GM19043 (cell line): ENCODE measurements around the gene KCNQ2.
A peak's percentile ranks its signal among the peaks of the same experiment; 100 is the strongest.
"Not testable (repeated sequence)": the region's sequence is repeated elsewhere in the genome, so short reads cannot be mapped to it uniquely, and the experiment has no call there.

ENCODE experiments used
- ATAC-seq: cut with Tn5 transposase; IDR thresholded peaks from one replicate; pipeline ENCODE4 v1.9.1; 2021; ENCODE audit warnings: low read depth; ENCODE audit not compliant: unreplicated experiment

Gene KCNQ2

GRCh38 chr20:63471981-63472831, at the start of gene KCNQ2:
Gene KCNQ2 (minus strand): TSS chr20:63472655. CDS start chr20:63472463, 192 bp downstream.
- no peak for ATAC-seq

DNA sequence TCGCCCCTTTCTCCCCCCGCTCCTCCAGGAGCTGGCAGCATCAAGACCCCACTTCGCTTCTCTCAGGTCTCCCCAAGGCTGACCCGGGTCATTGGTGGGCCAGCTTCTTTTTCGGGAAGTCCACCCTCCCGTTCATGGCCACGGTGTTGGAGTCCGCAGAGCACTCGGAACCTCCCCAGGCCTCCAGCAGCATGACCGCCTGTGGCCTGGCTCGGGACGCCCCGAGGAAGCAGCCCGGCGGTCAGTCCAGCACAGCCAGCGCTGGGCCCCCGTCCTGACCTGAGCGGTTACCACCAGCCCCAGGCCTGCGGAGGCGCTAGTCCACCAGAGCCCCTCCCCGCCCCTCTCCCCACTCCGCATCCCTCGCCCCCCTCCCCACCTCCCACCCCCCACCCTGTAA, 49.1 kb upstream of the KCNQ2 start:
- ATAC-seq, result no peak

- peak; percentile 40 for ATAC-seq
Observed at GRCh38 chr20:63520934-63521601, 48.6 kb upstream of the KCNQ2 start.

GRCh38 chr20:63520504-63520933, 48.1 kb upstream of the KCNQ2 start, which contains the start of gene PPDPF:
Gene PPDPF (plus strand): TSS chr20:63520765. CDS start chr20:63521309, 544 bp downstream.
- ATAC-seq, result peak; percentile 50

- ATAC-seq, result peak; percentile 31
Observed at GRCh38 chr20:63519668-63520503, 47.4 kb upstream of the KCNQ2 start.

DNA sequence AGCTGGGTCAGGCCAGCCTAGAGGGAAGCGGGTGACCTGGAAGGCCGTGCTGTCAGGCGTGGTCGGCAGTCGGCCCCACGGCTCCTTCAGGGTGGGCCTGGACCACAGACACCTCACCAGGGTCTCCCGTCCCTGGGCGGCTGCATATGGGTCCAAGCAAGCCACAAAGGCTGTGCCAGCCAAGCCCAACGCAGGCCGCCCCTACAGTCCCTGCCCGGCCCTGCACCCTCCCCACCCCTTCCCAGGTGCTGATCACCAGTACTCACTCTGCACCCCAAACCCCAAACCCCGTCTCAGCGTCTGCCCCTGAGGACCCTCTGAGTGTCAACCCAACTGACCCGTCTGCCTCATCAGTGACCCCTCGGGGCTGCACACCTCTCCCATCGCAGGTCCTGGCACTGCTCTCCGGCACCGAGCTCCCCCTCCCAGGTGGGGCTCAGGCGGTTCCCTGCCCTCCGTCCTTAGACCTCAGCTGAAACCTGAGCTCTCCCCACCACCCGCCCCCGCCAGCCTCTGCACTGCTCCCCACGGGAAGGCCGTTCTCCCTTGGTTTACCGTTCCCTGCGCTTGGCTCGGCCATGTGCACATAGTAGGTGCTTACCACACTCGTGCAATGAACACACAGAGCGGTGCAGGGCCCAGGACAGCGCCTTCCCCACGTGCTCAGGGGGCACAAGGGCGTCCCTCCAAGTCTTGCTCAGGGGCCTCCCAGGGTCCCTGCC, 46.7 kb upstream of the KCNQ2 start:
- no peak for ATAC-seq

- ATAC-seq, result no peak
Observed at GRCh38 chr20:63518351-63518861, 46.0 kb upstream of the KCNQ2 start.

GRCh38 chr20:63517376-63518309, 45.2 kb upstream of the KCNQ2 start:
- no peak for ATAC-seq

DNA sequence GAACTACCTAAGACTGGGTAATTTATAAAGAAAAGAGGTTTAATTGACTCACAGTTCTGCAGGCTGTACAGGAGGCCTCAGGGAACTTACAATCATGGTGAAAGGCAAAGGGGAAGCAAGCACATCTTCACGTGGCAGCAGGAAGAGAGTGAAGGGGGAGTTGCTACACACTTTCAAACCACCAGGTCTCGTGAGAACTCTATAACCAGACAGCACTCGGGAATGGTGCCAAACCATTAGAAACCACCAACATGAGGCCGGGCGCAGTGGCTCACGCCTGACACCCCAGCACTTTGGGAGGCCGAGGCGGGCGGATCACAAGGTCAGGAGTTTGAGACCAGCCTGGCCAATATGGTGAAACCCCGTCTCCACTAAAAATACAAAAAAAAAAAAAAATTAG, 42.1 kb upstream of the KCNQ2 start:
- not testable (repeated sequence) for ATAC-seq

DNA sequence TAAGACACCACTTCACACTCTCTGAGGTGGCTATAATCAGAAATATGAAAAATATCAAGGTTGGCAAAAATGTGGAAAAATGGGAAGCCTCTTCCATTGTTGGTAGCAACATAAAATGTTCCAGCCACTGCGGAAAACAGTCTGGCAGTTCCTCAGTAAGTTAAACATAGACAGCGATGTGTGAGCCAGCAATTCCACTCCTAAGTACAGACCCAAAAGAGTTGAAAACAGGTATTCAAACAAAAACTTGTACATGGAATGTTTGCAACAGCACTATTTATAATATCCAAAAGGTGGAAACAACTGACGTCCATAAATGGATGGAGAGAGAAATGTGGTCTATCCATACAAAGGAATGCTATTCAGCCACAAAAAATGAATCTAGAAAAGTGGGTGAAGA, 40.8 kb upstream of the KCNQ2 start:
- ATAC-seq, result no peak

GRCh38 chr20:63509088-63509564, 36.7 kb upstream of the KCNQ2 start:
- ATAC-seq, result no peak

- ATAC-seq, result no peak
Observed at GRCh38 chr20:63508072-63508768, 35.8 kb upstream of the KCNQ2 start.

DNA sequence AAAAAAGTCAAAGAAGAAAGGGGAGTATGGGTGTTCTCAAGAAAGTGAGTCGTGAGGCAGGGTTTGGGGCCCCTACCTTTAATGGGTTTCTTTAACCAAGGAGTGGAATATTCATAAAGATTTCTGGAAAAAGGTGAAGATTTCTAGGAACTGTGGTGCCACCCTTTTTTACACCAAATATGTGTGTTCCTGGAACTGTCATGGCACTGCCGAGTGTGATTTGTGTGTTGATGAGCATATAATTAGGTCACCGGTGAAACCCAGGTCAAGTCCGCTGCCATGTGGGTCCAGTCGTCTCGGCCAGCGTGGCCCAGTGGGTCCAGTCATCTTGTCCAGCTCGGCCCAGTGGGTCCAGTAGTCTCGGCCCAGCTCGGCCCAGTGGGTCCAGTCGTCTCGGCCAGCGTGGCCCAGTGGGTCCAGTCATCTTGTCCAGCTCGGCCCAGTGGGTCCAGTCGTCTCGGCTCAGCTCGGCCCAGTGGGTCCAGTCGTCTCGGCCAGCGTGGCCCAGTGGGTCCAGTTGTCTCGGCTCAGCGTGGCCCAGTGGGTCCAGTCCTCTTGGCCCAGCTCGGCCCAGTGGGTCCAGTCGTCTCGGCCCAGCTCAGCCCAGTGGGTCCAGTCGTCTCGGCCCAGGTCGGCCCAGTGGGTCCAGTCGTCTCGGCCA, 34.8 kb upstream of the KCNQ2 start:
- no peak for ATAC-seq

GRCh38 chr20:63505723-63506122, 33.3 kb upstream of the KCNQ2 start:
- ATAC-seq, result no peak

DNA sequence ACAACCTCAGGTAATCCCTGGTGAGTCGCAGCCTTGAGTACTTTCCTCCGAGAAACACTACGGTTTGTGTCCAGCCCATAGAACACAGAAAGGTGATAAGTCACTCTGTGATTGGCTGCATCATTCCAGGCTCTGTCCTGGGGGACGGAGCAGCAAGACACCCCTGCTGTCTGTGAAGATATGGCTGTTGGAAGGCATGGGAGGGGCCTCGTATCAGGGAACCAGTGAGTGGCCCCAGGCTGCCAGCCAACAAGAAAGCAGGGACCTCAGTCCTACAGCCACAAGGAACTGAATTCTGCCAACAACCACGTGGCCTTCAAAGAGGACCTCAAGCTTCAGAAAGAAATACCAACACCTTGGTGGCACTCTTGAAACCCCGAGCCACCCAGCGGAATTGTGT, 32.8 kb upstream of the KCNQ2 start:
- ATAC-seq, result no peak

- no peak for ATAC-seq
Observed at GRCh38 chr20:63504642-63505041, 32.2 kb upstream of the KCNQ2 start.

DNA sequence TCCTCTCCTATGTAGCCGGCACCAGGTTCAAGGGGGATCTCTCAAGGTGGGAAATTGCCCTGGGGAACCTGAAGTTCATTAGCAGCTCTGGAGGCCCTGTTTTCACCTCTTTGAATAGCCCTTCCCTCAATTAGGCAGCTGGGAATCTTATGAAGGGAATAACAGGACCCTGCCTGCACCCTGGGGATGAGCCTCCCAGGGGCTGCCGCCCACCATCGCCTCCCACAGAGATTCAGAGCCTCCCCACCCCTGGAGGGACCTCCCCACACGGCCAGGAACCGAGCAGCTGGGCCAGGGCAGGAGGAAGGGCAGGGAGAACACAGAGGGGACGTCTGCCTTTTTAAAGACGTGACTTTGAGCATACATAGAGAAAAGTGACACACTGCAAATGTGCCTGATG, 31.1 kb upstream of the KCNQ2 start:
- ATAC-seq, result no peak
